ENCODE results near the gene NUDT14.

The NUDT14 gene

GRCh38 chr14:105211758-105212089 lies 30.6 kb upstream of the NUDT14 start:
- DNase-seq = no peak

DNA sequence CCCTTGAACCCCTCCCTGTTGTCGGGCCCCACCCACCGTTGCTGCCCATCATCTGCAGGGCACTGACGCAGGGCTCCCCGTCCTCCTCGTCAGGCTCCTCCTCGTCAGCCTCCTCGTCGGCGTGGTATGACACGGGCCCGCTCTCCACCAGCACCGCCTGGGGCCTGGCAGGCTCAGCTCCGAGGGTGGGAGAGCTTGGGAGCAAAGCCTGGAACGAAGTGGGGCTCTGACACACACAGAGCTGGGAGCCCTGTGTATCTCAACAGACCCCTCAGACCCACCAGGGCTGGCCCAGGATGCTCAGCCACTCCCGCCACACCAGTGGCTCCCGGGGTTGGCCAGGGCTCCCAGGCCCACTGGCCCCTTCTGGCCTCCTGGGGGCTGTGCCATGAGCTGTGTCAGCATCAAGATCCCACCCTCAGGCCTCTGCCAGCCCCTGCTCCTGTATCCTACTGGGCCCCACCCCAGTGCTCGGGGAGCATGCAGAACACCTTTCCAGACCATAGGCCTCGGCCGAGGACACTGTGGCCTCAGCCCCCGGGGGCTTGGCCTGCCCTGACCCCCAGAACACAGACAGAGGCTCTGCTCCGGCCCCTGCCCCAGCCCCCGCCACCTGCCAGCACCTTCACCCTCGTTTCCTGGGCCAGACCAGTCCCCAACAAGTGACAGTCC lies 30.1 kb upstream of the NUDT14 start:
- DNase-seq = no peak

GRCh38 chr14:105210266-105211025 lies 29.3 kb upstream of the NUDT14 start:
- no peak for DNase-seq

GRCh38 chr14:105209646-105210045 lies 28.5 kb upstream of the NUDT14 start:
- no peak for DNase-seq

- no peak for DNase-seq
Measured at GRCh38 chr14:105209091-105209490, 28.0 kb upstream of the NUDT14 start.

GRCh38 chr14:105208738-105209075 lies 27.6 kb upstream of the NUDT14 start:
- no peak for DNase-seq

GRCh38 chr14:105207996-105208737 lies 27.1 kb upstream of the NUDT14 start:
- DNase-seq = no peak

GRCh38 chr14:105207460-105207901 lies 26.4 kb upstream of the NUDT14 start:
- no peak for DNase-seq

GRCh38 chr14:105206873-105207272 lies 25.8 kb upstream of the NUDT14 start:
- no peak for DNase-seq

- no peak for DNase-seq
Measured at GRCh38 chr14:105205673-105206208, 24.6 kb upstream of the NUDT14 start.

DNA sequence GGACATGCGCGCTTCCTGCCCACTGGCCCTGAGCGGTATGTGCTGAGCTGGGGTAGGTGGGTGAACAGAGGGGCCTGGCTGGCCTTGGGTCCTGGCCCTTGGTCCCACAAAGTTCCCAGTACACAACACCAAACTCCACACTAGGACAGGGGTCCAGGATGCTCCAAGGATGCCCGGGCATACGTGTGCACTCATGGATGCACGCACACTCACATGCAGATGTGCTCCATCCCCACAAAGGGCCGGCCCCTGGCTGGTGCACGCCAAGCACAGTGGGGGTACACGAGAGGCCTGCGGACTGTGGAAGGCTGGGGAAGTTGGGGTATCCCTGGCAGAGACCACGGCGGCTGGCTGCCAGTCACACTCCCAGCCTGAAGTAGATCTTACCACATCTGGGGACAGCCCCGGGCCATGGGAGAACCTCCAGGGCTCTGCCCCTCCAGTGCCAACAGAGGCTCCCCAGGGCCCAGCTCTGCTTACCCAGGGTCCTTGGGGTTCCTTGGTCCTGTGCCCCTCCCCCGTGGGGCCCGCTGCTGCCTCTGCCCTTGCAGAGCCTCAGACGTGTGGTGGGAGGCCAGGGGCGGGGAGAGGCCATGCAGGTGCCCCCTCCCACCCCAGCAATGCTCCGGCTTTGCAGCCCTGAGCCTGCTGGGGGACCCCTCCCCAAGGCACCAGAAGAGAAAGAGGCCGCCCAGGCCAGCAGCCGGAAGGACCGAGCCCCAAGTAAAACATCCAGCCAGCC lies 24.0 kb upstream of the NUDT14 start:
- no peak for DNase-seq

- DNase-seq = no peak
Measured at GRCh38 chr14:105204206-105204930, 23.3 kb upstream of the NUDT14 start.

GRCh38 chr14:105203701-105204100 lies 22.6 kb upstream of the NUDT14 start:
- no peak for DNase-seq

DNA sequence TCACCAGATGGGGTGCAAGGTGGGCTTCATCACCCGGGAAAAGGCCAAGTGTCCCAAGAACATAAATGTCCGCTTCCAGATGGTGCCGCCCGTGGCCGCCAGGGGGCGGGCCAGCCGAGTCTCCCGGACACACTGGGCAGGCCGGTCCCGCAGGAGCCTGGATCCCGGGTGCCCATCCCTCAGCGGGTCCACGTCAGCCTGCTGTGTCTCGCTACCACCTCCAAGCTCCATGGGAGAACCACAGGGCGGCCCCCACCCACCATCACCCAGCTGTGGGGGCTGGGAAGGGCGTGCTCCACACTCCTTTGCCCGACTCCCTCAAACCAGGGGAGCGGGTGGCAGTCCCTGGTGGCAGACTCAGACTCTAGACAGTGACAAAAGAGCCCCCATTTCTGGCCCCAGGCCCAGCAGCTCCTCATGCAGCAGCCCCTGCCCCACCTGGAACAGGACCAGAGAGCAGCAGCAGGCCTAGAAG lies 22.0 kb upstream of the NUDT14 start:
- peak in 3 of 4 experiments; percentile 21 to 47 (median 43) for DNase-seq

- no peak for DNase-seq
Measured at GRCh38 chr14:105201925-105202513, 20.9 kb upstream of the NUDT14 start.

DNA sequence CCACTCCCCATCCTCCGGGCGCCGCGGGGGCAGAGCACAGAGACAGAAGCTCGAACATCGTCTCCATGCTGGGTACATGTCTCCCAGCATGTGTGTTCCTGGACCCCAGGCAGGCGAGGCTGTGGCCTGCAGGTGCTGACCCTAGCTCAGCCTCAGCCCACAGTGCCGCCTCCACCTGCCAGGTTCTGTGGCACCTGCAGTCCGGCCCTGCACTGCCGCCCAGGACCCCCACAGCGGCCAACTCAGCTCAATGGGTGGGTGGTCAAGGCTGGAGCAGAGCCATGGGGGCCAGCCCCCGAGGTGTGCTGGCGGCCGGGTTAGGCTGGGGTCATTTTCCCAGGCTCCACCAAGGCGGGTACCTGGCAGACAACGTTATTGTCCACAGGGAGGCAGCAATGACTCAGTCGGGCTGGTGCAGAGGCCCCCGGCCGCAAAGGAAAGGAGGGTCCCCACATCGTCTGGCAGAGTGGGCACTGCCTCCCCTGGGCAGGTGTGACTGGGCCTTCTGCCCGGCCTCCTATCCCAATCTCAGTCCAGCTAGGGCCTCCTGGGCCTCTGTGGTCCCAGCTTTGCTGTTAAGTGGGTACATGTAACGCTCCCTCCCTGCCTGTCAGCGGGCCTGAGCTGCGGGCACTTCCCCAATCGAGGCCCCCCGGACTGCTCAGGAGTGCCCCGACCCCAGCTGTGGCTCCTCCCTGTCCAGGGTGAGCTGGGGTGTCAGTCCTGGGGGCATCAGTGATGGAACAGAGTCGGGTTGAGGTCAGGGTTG lies 20.2 kb upstream of the NUDT14 start:
- no peak for DNase-seq

DNA sequence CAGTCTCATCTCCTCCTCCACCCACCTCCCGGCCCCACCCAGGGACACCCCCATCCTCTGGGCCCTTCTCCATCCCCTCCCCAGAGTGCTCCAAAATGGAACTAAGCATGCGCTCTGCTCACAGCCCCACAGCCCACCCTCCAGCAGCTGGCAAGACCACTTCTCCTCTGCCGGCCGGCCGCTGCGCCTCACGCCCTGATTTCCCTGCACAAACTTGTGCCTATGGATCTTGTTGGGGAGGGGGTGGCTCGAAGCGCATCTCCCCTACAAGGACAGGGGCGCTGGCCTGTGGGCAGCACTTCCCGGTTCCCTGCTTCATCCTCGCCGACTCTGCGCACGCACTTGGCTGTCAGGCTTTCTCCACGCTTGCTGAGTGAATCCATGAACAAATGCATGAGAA lies 19.5 kb upstream of the NUDT14 start:
- DNase-seq = no peak

GRCh38 chr14:105200074-105200473 lies 19.0 kb upstream of the NUDT14 start:
- no peak for DNase-seq

DNA sequence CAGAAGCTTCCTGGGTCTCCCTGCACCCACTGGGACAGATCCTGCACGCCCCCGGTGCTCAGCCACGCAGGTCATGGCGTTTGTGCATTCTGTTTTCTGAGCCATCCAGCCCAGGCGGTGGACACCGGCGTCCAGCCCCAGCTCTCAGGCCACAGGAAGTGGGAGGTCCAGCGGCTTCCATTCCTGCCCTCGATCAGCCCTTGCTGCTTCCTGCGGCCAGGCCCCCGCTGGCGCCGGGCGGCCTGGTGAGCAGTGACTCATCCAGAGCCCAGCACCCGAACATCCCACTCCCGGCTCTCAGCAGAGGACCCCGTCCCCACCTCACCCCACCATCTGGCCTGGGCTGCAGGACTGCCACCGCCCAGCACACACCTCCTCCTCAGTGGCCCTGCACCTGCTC lies 18.0 kb upstream of the NUDT14 start:
- DNase-seq = no peak

GRCh38 chr14:105198588-105198987 lies 17.5 kb upstream of the NUDT14 start:
- no peak for DNase-seq

DNA sequence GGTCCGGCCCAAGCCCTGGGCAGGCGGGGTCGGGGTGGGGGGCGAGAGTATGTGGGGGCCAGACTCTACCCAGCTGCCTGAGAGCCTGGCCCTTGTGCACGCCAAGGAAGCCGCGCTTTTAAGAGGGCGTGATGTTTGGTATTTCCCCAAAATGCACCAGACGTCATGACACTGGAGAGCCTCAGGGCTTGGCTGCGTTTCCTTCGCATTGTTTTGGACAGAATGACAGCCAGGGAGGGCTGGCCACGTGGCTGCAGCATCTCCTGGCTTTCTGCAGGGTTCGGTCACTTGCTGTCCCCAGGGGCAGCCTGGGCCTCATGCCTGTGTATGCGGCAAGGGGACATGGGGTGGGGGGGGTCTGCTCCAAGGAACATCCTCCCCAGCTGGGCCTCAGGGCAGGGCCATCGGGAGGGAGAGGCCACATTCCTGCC lies 16.1 kb upstream of the NUDT14 start:
- no peak for DNase-seq

All from activated CD4-positive, CD25-positive, alpha-beta regulatory T cell (primary cell).